Mononuclear cell (primary cell): ENCODE measurements around the gene LRRC25. TPM values are rescaled to one million over a fixed set of nuclear protein-coding genes. Genes with fewer than 3 reads are reported as not detected.
"Not testable (repeated sequence)": the region's sequence is repeated elsewhere in the genome, so short reads cannot be mapped to it uniquely, and the experiment has no call there.

Source experiments
- H3K27me3 ChIP-seq: 2 replicates; pipeline ENCODE4 v1.6.0; 2011; ENCODE audit warnings: low read length, control low read depth; ENCODE audit not compliant: insufficient read depth
- H3K4me1 ChIP-seq: 2 replicates; pipeline ENCODE4 v1.5.1; 2011; ENCODE audit warnings: mild to moderate bottlenecking, low read length, control low read depth; ENCODE audit not compliant: insufficient read depth
- H3K4me3 ChIP-seq: 2 replicates; pipeline ENCODE4 v1.5.1; 2011; ENCODE audit warnings: mild to moderate bottlenecking, low read length, moderate library complexity
- H3K9me3 ChIP-seq: 2 replicates; pipeline ENCODE4 v1.5.1; 2011; ENCODE audit warnings: low read depth, mild to moderate bottlenecking, control low read depth, low read length
- total RNA-seq: library from RNA; depleted of rRNA; stranded (reverse); fragments of >200 nt; gene quantifications from one replicate; pipeline ENCODE4 v1.2.3, GENCODE V29; 2012

The LRRC25 gene
- total RNA-seq, 1 donor = 32.7 TPM

- H3K4me3 ChIP-seq = no peak overlapping the region
- peaks cover 24% of the 10 kb centered on the region for H3K4me1 ChIP-seq
- no peaks in the 10 kb centered on the region for H3K27me3 ChIP-seq
- no peaks in the 10 kb centered on the region for H3K9me3 ChIP-seq
Observed at GRCh38 chr19:18364826-18365528, 32.4 kb downstream of the LRRC25 start.

- not testable (repeated sequence) for H3K4me3 ChIP-seq, H3K9me3 ChIP-seq, H3K27me3 ChIP-seq
- peaks cover 24% of the 10 kb centered on the region for H3K4me1 ChIP-seq
Observed at GRCh38 chr19:18364277-18364825, 33.1 kb downstream of the LRRC25 start.

DNA sequence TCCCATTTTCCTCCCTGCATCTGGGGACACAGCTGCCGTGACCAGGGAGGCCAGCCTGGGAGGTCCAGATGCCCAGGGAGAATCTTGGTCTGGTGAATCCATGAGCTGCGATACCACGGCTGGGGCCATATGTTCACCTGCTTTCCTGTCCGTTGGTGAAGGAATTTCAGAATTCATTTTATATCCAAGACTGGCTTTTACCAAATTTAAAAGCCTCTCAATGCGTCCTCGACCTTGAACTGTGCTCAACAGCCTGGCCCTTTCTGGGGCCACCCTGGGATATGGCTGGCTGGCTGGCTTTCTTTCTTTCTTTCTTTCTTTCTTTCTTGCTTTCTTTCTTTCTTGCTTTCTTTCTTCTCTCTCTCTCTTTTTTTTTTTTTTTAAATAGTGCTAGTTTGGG lies 33.6 kb downstream of the LRRC25 start:
- H3K27me3 ChIP-seq = no peaks in the 10 kb centered on the region
- no peaks in the 10 kb centered on the region for H3K9me3 ChIP-seq
- peaks cover 24% of the 10 kb centered on the region for H3K4me1 ChIP-seq
- no peak overlapping the region for H3K4me3 ChIP-seq

GRCh38 chr19:18362934-18363542 lies 34.4 kb downstream of the LRRC25 start:
- no peaks in the 10 kb centered on the region for H3K27me3 ChIP-seq
- H3K9me3 ChIP-seq = no peaks in the 10 kb centered on the region
- H3K4me3 ChIP-seq = no peak overlapping the region
- H3K4me1 ChIP-seq = peaks cover 24% of the 10 kb centered on the region

DNA sequence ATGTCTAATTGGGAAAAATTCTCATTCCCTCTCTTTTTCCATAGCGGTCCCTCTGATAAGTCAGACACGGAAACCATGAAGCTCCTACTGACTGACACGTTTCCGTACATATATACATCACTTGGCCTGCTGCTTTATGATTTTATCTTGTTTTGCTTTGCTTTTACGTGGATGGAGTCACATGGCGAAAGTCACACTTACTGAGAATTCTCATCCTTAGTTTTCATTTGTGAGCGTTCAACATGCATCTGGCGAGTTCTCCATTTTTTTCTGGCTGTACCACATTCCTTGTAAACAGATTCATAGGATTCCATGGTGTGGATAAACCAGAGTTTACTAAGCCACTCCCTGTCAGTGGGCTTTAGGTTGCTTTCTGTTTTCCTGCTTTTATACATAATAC lies 35.8 kb downstream of the LRRC25 start:
- H3K9me3 ChIP-seq = no peaks in the 10 kb centered on the region
- no peak overlapping the region for H3K4me3 ChIP-seq
- H3K4me1 ChIP-seq = peaks cover 22% of the 10 kb centered on the region
- no peaks in the 10 kb centered on the region for H3K27me3 ChIP-seq

DNA sequence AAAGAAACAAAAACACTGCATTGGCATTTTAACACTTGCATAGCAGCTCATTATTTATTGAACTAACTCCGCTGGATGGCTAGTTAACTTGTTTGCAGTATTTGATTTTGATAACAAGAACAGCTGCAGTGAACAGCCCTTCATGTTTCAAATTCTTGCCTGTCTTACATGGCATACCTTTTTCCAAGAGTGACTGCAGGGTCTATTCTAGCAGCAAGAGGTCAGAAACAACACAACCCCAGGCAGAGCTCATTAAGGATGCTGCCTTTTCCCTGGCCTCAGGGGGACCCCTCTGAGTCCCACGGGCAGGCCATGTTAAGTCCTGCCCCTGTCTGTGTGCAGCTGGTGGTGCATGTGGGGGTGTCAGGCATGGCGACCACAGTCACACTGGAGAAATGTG lies 40.4 kb downstream of the LRRC25 start:
- H3K27me3 ChIP-seq = no peaks in the 10 kb centered on the region
- no peaks in the 10 kb centered on the region for H3K9me3 ChIP-seq
- no peak overlapping the region for H3K4me3 ChIP-seq
- H3K4me1 ChIP-seq = no peaks in the 10 kb centered on the region

DNA sequence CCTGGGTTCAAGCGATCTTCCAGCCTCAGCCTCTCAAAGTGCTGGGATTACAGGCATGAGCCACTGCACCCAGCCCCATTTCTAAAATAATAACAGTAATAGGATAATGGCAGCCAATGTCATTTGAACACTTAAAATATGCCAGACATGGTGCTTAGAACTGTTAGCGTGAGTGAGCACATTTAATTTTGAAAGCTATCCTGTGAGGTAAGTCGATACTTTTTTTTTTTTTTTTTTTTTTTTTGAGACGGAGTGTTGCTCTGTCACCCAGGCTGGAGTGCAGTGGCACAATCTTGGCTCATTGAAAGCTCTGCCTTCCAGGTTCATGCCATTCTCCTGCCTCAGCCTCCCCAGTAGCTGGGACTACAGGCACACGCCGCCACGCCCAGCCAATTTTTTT lies 42.7 kb downstream of the LRRC25 start:
- H3K4me3 ChIP-seq, H3K9me3 ChIP-seq, H3K4me1 ChIP-seq, H3K27me3 ChIP-seq: not testable (repeated sequence)

GRCh38 chr19:18353378-18354005 lies 43.9 kb downstream of the LRRC25 start:
- Histone ChIP-seq H3K9me3 (no peaks in the 10 kb centered on the region), H3K4me1 (no peaks in the 10 kb centered on the region)

DNA sequence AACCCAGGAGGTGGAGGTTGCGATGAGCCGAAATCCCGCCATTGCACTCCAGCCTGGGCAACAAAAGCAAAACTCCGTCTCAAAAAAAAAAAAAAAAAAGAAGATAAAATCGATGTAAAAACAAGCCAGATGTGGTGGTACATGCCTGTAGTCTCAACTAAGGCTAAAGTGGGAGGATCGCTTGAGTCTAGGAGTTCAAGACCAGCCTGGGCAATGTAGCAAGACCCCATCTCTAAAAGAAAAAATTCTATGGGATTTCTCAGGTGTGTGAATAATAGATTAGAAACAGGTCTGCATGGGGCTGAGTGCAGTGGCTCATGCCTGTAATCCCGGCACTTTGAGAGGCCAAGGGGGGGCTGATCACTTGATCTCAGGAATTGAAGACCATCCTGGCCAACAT lies 45.9 kb downstream of the LRRC25 start:
- Histone ChIP-seq H3K27me3 (no peaks in the 10 kb centered on the region), H3K4me3 (no peak overlapping the region), H3K9me3 (no peaks in the 10 kb centered on the region), H3K4me1 (no peaks in the 10 kb centered on the region)

More at GRCh38 chr19:18353378-18354005, 43.9 kb downstream of the LRRC25 start:
- H3K27me3 ChIP-seq = no peaks in the 10 kb centered on the region
- H3K4me3 ChIP-seq = no peak overlapping the region

DNA sequence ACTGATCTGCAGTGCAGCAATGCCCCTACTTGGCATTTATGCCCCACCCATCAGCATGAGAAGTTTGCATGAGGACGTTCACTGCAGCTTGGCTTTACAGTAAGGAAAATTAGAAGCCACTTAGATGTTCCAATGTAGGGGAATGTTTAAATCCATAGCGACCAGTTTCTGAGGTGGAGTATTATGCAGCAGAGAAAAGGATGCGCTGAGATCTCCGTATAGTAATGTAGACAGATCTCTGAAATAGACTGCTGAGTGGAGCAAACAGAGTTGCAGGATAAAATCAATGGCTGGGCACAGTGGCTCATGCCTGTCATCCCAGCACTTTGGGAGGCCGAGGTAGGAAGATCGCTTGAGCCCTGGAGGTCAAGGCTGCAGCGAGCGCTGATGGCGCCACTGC lies 46.9 kb downstream of the LRRC25 start:
- Histone ChIP-seq H3K9me3 (no peaks in the 10 kb centered on the region), H3K4me3 (no peak overlapping the region), H3K27me3 (no peaks in the 10 kb centered on the region), H3K4me1 (no peaks in the 10 kb centered on the region)

DNA sequence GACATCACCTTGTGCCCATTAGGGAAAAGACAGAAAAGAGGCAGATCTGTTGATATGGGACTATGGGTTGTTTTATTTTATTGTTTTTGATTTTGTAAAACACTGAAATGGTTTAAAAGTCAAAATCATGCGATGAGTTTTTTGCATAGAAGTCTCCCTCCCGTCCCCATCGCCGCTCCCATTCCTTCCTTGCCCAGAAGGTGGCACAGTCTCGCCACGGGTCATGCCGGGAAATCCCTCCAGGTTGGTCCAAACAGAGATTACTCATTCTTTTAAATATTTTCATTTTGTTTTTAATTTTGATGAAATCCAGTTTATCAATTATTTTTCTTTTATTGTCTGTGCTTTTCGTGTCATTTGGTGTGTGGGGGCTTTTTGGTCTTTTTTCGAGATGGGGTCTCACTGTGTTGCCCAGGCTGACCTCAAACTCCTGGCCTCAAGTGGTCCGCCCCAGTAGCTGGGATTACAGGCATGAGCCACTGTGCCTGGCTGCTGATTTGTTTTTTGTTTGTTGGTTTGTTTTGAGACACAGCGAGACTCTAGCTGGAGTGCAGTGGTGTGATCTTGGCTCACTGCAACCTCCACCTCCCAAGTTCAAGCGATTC lies 47.8 kb downstream of the LRRC25 start:
- H3K4me3 ChIP-seq = no peak overlapping the region
- H3K4me1 ChIP-seq = no peaks in the 10 kb centered on the region
- H3K27me3 ChIP-seq = no peaks in the 10 kb centered on the region
- H3K9me3 ChIP-seq = no peaks in the 10 kb centered on the region

- not testable (repeated sequence) for H3K4me1 ChIP-seq, H3K27me3 ChIP-seq, H3K9me3 ChIP-seq, H3K4me3 ChIP-seq
Observed at GRCh38 chr19:18348818-18349339, 48.5 kb downstream of the LRRC25 start.

DNA sequence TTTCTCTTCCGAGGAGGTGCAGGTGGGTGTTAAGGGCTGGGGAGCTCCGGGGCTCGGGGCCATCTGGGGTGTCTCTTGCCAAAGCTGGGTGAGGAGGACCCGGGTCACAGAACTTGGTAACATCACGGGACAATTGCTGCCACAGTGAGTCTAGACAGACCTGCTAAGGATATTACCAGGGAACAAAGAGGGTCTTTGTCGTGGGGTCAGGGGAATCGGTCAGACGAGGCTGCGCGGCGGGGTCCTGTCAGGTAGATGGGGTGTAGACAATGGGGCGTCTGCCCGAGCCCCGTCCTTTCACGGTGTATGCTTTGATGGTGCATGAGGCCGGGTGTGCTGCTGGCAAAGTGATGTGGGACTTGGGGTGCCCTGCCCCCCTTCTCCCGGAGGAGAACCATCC lies 49.3 kb downstream of the LRRC25 start:
- H3K27me3 ChIP-seq = no peaks in the 10 kb centered on the region
- H3K9me3 ChIP-seq = no peaks in the 10 kb centered on the region
- H3K4me3 ChIP-seq = no peak overlapping the region
- no peaks in the 10 kb centered on the region for H3K4me1 ChIP-seq

DNA sequence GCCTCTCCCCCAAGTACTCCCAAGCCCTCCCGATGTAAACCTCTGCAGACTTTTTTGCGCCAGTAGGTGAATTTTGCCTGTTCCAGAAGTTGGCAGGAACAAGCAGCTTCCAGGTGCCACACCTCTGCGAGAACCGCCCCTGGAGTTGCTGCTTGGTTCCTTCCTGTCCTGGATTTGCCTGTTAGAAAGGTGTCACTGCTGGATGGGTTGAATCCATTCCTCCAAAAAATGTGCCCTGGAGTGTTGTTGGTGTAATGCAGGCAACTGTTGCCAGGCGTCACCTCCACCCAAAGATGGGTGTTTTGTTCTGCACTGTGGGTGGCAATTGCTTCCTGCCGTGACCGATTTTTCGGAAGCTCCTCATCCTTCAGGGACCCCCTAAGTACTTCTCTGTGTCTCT lies 51.3 kb downstream of the LRRC25 start:
- Histone ChIP-seq H3K9me3 (no peaks in the 10 kb centered on the region), H3K4me3 (no peak overlapping the region), H3K27me3 (no peaks in the 10 kb centered on the region), H3K4me1 (peaks cover 13% of the 10 kb centered on the region)

DNA sequence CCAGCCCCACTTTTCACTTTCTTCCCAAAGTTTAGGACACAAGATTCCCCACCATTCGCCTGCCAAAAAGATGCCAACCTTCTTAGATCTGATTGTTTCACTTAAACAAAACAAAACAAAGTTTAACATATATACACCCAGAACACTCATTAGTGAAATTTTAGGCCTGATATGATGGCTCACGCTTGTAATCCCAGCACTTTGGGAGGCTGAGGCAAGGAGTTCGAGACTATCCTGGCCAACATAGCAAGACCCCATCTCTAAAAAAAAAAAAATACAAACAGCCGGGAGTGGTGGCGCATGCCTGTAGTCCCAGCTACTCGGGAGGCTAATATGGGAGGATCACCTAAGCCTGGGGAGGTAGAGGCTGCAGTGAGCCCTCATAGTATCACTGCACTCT lies 52.1 kb downstream of the LRRC25 start:
- Histone ChIP-seq H3K4me3 (no peak overlapping the region), H3K27me3 (no peaks in the 10 kb centered on the region), H3K9me3 (no peaks in the 10 kb centered on the region), H3K4me1 (peaks cover 14% of the 10 kb centered on the region)
